GM18858 (cell line): ENCODE measurements around the gene GALNT2.

Source experiments
- ATAC-seq: cut with Tn5 transposase; IDR thresholded peaks from one replicate; pipeline ENCODE4 v1.9.1; 2021; ENCODE audit not compliant: unreplicated experiment

The GALNT2 gene

GRCh38 chr1:230270559-230271281 lies 203.7 kb downstream of the GALNT2 start:
- peak; percentile 67 for ATAC-seq

- no peak for ATAC-seq
These were observed 204.4 kb downstream of the GALNT2 start for GRCh38 chr1:230271300-230272035.

- no peak for ATAC-seq
These were observed 205.5 kb downstream of the GALNT2 start for GRCh38 chr1:230272557-230272956.

GRCh38 chr1:230273141-230273710 lies 206.2 kb downstream of the GALNT2 start:
- ATAC-seq, result no peak

GRCh38 chr1:230274254-230274653 lies 207.2 kb downstream of the GALNT2 start:
- ATAC-seq, result no peak

GRCh38 chr1:230276401-230276800 lies 209.4 kb downstream of the GALNT2 start:
- ATAC-seq, result no peak

- ATAC-seq, result no peak
These were observed 210.4 kb downstream of the GALNT2 start for GRCh38 chr1:230277201-230278025.

GRCh38 chr1:230278376-230278775 lies 211.3 kb downstream of the GALNT2 start:
- no peak for ATAC-seq

GRCh38 chr1:230278871-230279582 lies 212.0 kb downstream of the GALNT2 start:
- no peak for ATAC-seq

GRCh38 chr1:230279583-230279945 lies 212.5 kb downstream of the GALNT2 start:
- ATAC-seq, result no peak

- no peak for ATAC-seq
These were observed 213.2 kb downstream of the GALNT2 start for GRCh38 chr1:230280054-230280795.

GRCh38 chr1:230280906-230281413 lies 213.9 kb downstream of the GALNT2 start:
- no peak for ATAC-seq

GRCh38 chr1:230281556-230281955 lies 214.5 kb downstream of the GALNT2 start:
- ATAC-seq, result no peak

- ATAC-seq, result no peak
These were observed 215.1 kb downstream of the GALNT2 start for GRCh38 chr1:230282157-230282556.

GRCh38 chr1:230283678-230284077 lies 216.6 kb downstream of the GALNT2 start:
- ATAC-seq, result no peak

GRCh38 chr1:230284891-230285290 lies 217.9 kb downstream of the GALNT2 start:
- no peak for ATAC-seq

GRCh38 chr1:230285351-230285750 lies 218.3 kb downstream of the GALNT2 start:
- ATAC-seq, result no peak

GRCh38 chr1:230286166-230286889 lies 219.3 kb downstream of the GALNT2 start:
- ATAC-seq, result no peak

GRCh38 chr1:230286890-230287269 lies 219.8 kb downstream of the GALNT2 start:
- no peak for ATAC-seq
